Ovary (tissue), 9 donors: ENCODE data around the gene PNRC1. TPM values are rescaled to one million over a fixed set of nuclear protein-coding genes. Genes with fewer than 3 reads are reported as not detected.

ENCODE experiments used
- DNase-seq, 5 donors: peaks; one replicate each; pipeline ENCODE4 v3.0.0-alpha.2; 2019 to 2020
- H3K27ac ChIP-seq, 2 donors: fragments of 200-600 bp; one replicate each; pipeline versions ENCODE4 v1.5.1 to v1.8.0; 2019 to 2022
- H3K27me3 ChIP-seq: fragments of 200-600 bp; one replicate; pipeline ENCODE4 v1.8.0; 2022
- H3K36me3 ChIP-seq: fragments of 200-600 bp; sonication (generic); one replicate; pipeline ENCODE4 v1.5.1; 2019
- H3K4me1 ChIP-seq: one replicate; pipeline ENCODE4 v1.8.1; 2013; ENCODE audit warnings: mild to moderate bottlenecking, moderate library complexity; ENCODE audit not compliant: insufficient read depth
- H3K4me3 ChIP-seq: fragments of 200-600 bp; sonication (generic); one replicate; pipeline ENCODE4 v1.5.1; 2017
- H3K9me3 ChIP-seq, 2 donors: fragments of 200-600 bp in 1 of 2; sonication (generic) in 1 of 2; one replicate each; pipeline versions ENCODE4 v1.5.1 to v1.8.1; 2013 to 2019; ENCODE audit warnings: mild to moderate bottlenecking in 1 of 2, moderate library complexity in 1 of 2
- EP300 ChIP-seq: sonication (generic); formaldehyde crosslinking; IDR thresholded peaks from one replicate; pipeline ENCODE4 v1.6.1; 2017; ENCODE audit warnings: antibody characterized with exemption
- POLR2A ChIP-seq: fragments of 450-650 bp; IDR thresholded peaks from one replicate; pipeline ENCODE4 v1.6.1; 2017; ENCODE audit warnings: antibody characterized with exemption, mild to moderate bottlenecking, moderate library complexity
- WGBS, 3 donors: extraction: QIAGEN DNeasy Blood & Tissue Kit in 1 of 3; methylation state at CpG; one replicate each; pipeline versions ENCODE4 v1.1.5 to v1.1.7; 2013 to 2017; 5-methylcytosine and 5-hydroxymethylcytosine counted together
- intact Hi-C, 4 donors: fragments of 100-400 bp; cut with DNase I; formaldehyde crosslinking; loops; one replicate each; pipeline versions ENCODE4 v1.11.0 to v1.15.1; 2022 to 2023
- polyA plus RNA-seq, 2 donors: library from polyadenylated mRNA; stranded (reverse); fragments of 200-250 nt in 1 of 2; fragments of 350-450 nt in 1 of 2; fragmentation: Illumina TruSeq in 1 of 2; extraction: RNeasy Lipid Tissue Mini Kit (QIAGEN cat#74804) in 1 of 2; gene quantifications; one replicate each; pipeline ENCODE4 v1.2.3, GENCODE V29; 2013 to 2014
- total RNA-seq, 7 donors: library from RNA; depleted of rRNA in 2 of 7; stranded (reverse); fragments of >200 nt in 2 of 7; fragmentation: NEBNext Ultra II Directional in 3 of 7; extraction: Animal tissue kit (Norgen Biotek cat#: 25700) in 3 of 7; gene quantifications; one replicate each; pipeline versions ENCODE4 v1.1.0 to v1.2.4, GENCODE V29; 2016 to 2023
- TF ChIP-seq, protein P1 (sequence below), 3 donors: fragments of 450-650 bp in 2 of 3; fragments of 200-600 bp in 1 of 3; IDR thresholded peaks; one replicate each; pipeline versions ENCODE4 v1.5.1 to v1.8.0; 2016 to 2022; ENCODE audit warnings: antibody characterized with exemption in 3 of 3, mild to moderate bottlenecking in 1 of 3
- donor health status: DM: no; HTN: no; CAD: no; lungs with moderate emphysema.
- donor health status: DM: no; HTN: no; CAD: no.
- donor health status: Bipolar disorder and iron deficiency.
- donor health status: DM: yes; HTN: yes; CAD: no.
- donor health status: DM: no; HTN: no; CAD: no.
- donor health status: DM: yes; HTN: yes; CAD: no.

PNRC1 gene
- total and polyA plus RNA-seq, 9 donors = 152 to 507 (median 415) TPM

GRCh38 chr6:89050697-89051096 lies 29.9 kb upstream of the PNRC1 start:
- Histone ChIP-seq H3K36me3 (no peaks in the 10 kb centered on the region), H3K4me1 (peaks cover 5% of the 10 kb centered on the region), H3K4me3 (no peak overlapping the region), H3K27ac (no peak overlapping the region), H3K27me3 (no peaks in the 10 kb centered on the region), H3K9me3 (no peaks in the 10 kb centered on the region)
- intact Hi-C loops = no loop called here
- 82 to 90% (median 85%) methylated on average over 3 of the region's 3 CpGs for WGBS, 3 donors
- DNase-seq = no peak
- TF ChIP-seq, protein P1, sequence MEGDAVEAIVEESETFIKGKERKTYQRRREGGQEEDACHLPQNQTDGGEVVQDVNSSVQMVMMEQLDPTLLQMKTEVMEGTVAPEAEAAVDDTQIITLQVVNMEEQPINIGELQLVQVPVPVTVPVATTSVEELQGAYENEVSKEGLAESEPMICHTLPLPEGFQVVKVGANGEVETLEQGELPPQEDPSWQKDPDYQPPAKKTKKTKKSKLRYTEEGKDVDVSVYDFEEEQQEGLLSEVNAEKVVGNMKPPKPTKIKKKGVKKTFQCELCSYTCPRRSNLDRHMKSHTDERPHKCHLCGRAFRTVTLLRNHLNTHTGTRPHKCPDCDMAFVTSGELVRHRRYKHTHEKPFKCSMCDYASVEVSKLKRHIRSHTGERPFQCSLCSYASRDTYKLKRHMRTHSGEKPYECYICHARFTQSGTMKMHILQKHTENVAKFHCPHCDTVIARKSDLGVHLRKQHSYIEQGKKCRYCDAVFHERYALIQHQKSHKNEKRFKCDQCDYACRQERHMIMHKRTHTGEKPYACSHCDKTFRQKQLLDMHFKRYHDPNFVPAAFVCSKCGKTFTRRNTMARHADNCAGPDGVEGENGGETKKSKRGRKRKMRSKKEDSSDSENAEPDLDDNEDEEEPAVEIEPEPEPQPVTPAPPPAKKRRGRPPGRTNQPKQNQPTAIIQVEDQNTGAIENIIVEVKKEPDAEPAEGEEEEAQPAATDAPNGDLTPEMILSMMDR (IDR thresholded peaks at IDR 0.05) = no peak
- TF ChIP-seq EP300 (no peak), POLR2A (no peak)

DNA sequence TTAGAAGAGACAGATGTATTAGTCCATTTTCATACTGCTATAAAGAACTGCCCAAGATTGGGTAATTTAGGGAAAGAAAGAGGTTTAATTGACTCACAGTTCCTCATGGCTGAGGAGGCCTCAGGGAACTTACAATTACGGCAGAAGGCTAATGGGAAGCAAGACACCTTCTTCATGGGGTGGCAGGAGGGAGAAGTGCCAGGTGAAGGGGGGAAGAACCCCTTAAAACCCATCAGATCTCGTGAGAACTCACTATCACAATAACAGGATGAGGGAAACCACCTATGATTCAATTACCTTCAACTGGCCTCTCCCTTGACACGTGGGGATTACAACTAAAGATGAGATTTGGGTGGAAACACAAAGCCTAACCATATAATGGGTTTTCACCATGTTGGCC lies 28.9 kb upstream of the PNRC1 start:
- H3K27me3 ChIP-seq = no peaks in the 10 kb centered on the region
- H3K9me3 ChIP-seq = no peaks in the 10 kb centered on the region
- no peak for TF ChIP-seq POLR2A
- TF ChIP-seq EP300 = no peak
- TF ChIP-seq, protein P1 (IDR thresholded peaks at IDR 0.05) = no peak
- intact Hi-C loops = no loop called here
- H3K36me3 ChIP-seq = no peaks in the 10 kb centered on the region
- 88 to 93% (median 92%) methylated on average over 3 of the region's 3 CpGs for WGBS, 3 donors
- H3K27ac ChIP-seq = no peak overlapping the region
- peaks cover 5% of the 10 kb centered on the region for H3K4me1 ChIP-seq
- no peak for DNase-seq
- no peak overlapping the region for H3K4me3 ChIP-seq

DNA sequence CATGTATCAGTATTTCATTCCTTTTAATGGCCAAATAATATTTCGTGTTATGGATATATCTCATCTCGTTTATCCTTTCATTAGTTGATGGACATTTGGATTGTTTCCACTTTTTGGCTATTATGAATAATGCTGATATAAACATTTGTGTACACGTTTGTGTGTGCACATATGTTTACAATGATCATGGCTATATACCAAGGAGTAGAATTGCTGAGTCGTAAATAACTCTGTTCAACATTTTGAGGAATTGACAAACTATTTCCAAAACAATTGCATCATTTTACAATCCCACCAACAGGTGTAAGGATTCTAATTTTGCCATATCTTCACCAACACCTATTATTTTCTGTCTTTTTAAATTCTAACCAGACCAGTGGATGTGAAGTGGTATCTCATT lies 26.3 kb upstream of the PNRC1 start:
- intact Hi-C loops = no loop called here
- 91 to 94% (median 93%) methylated on average over 4 of the region's 4 CpGs for WGBS, 3 donors
- DNase-seq = no peak
- H3K27me3 ChIP-seq = no peaks in the 10 kb centered on the region
- H3K27ac ChIP-seq = no peak overlapping the region
- TF ChIP-seq, protein P1 (IDR thresholded peaks at IDR 0.05) = no peak
- no peak for TF ChIP-seq POLR2A
- no peak for TF ChIP-seq EP300
- H3K36me3 ChIP-seq = no peaks in the 10 kb centered on the region
- H3K4me1 ChIP-seq = peaks cover 4% of the 10 kb centered on the region
- no peaks in the 10 kb centered on the region for H3K9me3 ChIP-seq
- no peak overlapping the region for H3K4me3 ChIP-seq

DNA sequence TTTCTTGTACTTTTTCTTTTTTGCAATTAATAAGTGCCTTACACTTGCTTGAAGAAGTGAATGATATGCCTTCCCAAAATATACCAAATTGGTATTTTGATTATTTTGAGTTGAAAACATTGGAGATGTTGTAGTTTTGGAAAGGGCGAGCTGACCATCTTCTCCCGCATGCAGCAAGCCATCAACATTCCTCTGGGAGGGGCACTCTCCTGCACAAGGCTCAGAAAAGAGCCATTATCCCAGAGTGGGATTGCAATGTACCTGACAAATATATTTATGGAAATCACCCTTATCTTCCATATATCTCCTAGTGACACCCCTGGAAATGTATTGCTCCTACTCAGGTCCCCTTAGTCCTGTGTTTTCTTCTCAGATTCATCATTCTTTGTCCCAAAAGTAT lies 22.8 kb upstream of the PNRC1 start:
- DNase-seq = no peak
- WGBS, 3 donors = 27 to 48% (median 39%) methylated on average over 2 of the region's 2 CpGs
- Histone ChIP-seq H3K9me3 (no peaks in the 10 kb centered on the region), H3K27ac (no peak overlapping the region), H3K27me3 (no peaks in the 10 kb centered on the region), H3K36me3 (no peaks in the 10 kb centered on the region), H3K4me1 (no peaks in the 10 kb centered on the region), H3K4me3 (no peak overlapping the region)
- intact Hi-C loops = no loop called here
- TF ChIP-seq POLR2A (no peak), EP300 (no peak)
- TF ChIP-seq, protein P1 (IDR thresholded peaks at IDR 0.05) = no peak

DNA sequence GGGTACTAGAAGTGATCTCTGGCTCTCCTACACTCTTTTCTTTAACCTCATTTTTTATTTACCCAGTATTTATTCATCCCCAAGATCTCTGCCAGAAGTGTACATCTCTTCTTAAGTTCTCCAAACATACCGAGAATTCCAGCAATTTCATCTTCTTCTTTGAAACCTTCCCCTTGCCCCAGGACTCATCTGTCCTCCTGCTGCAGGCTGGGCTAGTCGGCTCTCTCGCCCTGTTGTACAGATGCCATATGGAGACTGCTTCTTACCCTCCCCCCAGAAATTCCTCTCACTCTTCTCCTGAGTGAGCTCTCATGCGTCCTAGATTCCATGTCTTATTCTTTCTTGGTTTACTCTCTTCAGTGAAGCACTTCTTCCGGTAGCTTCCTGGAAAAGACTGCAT lies 21.9 kb upstream of the PNRC1 start:
- Histone ChIP-seq H3K36me3 (no peaks in the 10 kb centered on the region), H3K27me3 (no peaks in the 10 kb centered on the region), H3K4me3 (no peak overlapping the region), H3K27ac (no peak overlapping the region), H3K9me3 (no peaks in the 10 kb centered on the region), H3K4me1 (no peaks in the 10 kb centered on the region)
- DNase-seq = no peak
- intact Hi-C loops = no loop called here
- WGBS, 3 donors = 44 to 55% (median 45%) methylated on average over 5 of the region's 5 CpGs
- no peak for TF ChIP-seq POLR2A
